Measurements from ENCODE around the gene LRFN4. TPM values are rescaled to one million over a fixed set of nuclear protein-coding genes. Genes with fewer than 3 reads are reported as not detected.

LRFN4 gene
- total RNA-seq, 1 donor from 2014 or later, result 47.7 TPM

DNA sequence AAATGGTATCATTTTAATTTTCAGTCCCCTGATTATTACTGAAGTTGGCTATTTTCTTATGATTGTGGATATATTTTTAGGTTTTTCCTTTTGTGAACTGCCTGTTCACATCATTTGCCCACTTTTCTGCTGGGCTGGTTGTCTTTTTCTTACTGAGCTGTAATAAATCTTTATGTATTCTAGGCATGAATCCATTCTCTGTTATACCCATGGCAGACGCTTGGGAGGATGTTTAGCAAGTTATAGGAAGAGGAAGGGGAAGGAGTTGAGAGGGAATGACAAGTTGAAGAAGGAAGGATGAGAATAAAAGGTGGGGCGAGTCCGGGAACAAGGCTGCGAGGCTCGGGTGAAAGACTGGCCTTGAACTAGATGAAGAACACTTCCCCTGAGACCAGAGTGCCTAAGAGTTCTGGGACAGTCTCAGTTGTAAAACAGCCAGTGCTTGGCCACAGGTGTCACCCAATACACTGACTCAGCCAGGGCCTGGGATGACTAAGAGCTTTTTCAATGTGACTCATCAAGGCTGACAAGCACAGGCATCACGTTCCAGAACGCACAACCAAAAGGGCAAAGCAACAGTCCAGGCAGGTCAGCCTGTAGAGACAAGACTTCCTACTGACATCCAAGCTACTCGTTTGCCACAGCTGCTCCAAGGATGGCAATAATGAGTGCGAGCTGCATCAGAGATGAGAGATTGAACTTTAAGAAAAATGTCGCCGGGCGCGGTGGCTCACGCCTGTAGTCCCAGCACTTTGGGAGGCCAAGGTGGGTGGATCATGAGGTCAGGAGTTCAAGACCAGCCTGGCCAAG lies 35.2 kb downstream of the LRFN4 start:
- DNase-seq, result peak; percentile 59

GRCh38 chr11:66892911-66893310 lies 36.0 kb downstream of the LRFN4 start:
- DNase-seq, result no peak

DNA sequence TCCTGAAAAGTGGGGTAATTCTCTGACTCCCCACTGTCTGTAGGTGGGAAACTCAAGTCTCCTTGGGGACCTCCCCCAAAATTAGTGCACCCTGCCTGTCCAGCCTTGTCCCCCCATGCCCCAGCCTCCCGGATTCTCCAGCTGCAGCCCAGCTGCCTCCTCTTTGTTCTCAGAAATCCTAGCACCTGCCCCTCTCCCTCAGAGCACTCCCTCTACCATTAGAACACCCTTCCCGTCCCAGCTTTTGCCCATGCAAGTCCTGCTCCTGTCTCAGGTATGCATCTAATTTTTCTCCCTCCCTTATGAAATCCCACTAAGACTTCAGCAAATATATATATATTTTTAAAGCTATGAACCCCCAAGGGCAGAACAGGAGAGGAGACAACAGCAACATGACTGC lies 37.3 kb downstream of the LRFN4 start:
- no peak for DNase-seq

DNA sequence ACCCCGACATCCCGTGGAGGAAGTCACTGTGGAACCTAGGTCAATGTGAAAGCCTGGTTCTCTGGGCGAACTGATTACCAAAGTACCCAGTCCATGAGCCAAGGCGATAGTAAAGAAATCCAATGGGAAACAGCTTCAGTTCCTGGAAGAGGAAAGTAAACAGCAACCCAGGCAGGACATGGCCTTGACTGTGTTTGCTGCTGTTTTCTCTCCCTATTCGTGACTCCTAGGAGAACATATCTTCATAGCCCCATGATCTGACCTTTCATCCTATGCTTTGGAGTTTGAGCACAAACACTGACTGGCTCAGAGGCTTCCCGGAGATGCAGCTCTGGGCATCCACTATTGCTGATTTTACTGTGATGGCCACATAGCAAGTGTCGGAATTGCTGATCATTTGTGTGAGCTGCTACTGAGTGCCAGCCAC lies 45.1 kb downstream of the LRFN4 start:
- no peak for DNase-seq

GRCh38 chr11:66902486-66903177 lies 45.8 kb downstream of the LRFN4 start:
- DNase-seq, result no peak

DNA sequence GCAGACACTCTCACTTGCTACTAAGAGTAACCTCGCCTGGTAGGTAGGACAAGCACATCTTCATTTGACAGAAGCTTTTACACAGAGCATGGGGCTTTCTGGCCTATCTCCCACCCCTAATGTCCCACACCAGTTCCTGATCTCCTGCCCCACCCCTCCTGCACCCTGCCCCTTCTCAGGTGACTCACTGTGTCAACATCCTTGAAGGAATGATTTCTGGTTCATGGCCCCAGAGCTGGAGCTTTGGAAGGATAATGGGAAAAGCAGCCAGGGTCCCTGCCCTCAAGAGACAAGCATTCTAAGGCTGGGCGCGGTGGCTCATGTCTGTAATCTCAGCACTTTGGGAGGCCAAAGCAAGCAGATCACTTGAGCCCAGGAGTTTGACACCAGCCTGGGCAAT lies 47.2 kb downstream of the LRFN4 start:
- DNase-seq, result no peak

- no peak for DNase-seq
Measured at GRCh38 chr11:66904561-66904960, 47.7 kb downstream of the LRFN4 start.

- no peak for DNase-seq
Measured at GRCh38 chr11:66904981-66905521, 48.2 kb downstream of the LRFN4 start.

GRCh38 chr11:66905631-66906030 lies 48.8 kb downstream of the LRFN4 start:
- DNase-seq, result no peak

- DNase-seq, result no peak
Measured at GRCh38 chr11:66906061-66906733, 49.3 kb downstream of the LRFN4 start.

DNA sequence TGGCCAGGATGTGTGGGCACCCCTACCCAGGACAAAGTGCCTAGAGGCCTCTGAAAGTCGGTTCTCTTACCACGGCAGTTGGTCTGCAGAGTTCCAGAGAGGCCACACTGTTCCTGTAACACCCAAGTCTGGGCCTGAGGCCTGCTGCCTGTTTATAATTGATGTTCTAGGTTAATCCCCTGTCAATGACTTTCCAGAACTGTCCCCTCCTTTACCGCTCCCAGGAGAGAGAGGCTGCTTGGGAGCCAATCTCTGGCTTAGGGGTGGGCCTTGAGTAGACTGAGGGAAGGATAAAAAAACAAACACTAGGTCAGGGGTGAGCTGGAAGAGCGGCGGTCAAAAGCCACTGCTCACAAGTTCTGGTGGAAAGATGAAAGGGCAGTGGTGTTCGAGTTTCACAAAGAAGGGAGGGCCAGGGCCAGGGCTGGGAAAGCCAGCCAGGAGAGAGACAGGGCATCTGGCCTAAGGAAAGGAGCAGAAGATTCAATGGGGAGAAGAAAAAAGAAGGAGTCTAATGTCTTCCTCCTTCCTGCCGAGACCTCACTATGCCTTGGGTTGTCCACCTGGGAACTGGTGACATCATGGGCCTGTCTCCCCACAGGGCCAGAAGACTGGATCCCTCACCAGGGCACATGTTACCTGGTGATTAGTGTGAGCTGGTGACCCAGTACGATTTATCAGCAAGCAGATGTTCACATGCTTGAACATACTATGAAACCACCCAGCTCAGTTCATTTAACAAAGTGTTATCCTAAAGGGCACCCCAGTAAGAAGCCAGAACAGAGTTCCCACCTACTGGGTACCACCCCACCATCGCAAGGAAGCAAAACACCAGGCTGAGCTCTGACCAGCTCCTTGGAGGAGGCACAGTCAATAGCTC lies 51.1 kb downstream of the LRFN4 start:
- no peak for DNase-seq

DNA sequence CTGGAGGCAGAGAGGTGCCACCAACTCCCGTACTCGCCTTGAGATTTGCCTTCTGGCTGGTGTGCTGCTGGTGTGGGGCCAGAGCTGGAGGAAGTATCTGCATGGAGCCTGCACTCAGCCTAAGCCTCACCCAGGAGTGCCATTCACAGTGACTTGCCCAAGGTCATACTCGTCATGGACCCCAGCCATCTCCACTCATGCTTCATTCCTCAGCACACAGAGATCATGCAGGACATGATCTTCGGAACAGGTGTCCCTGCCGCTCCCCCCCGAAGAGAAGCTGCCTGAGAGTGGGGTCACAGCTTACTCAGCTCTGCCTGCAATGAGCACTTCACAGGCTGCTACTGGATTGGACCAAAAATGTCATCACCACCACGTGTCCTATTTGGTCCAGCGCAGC lies 52.3 kb downstream of the LRFN4 start:
- no peak for DNase-seq

DNA sequence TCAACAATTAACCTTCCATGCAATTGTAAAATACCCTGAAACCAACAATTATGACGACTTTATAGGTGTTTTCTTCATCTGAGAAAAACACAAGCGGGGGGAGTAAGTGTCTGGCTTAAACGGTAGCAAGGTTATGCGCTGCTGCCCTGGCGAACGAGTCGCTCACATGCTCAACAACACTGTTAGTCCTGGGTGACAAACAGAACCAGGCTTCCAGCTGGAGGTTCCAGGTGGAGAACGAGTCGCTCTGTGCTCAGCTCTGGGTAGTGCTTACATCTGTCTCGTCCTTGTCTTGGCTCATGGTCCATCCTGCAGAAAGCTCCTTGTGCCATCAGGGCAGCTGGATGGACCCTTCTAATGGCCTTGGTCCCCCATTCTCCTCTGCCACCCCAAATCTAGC lies 53.2 kb downstream of the LRFN4 start:
- DNase-seq, result no peak

Other genes starting within 250 kb of the LRFN4 start
- 31.8 TPM for gene RBM14, start 240.4 kb upstream of the LRFN4 start, total RNA-seq
- 133 TPM for gene RBM4, start 218.4 kb upstream of the LRFN4 start, total RNA-seq
- gene RBM4B, start 179.2 kb upstream of the LRFN4 start, total RNA-seq, result 94.5 TPM
- 105 TPM for gene SPTBN2, start 127.8 kb upstream of the LRFN4 start, total RNA-seq
- 12.2 TPM for gene RCE1, start 13.6 kb upstream of the LRFN4 start, total RNA-seq
- gene PC, start 101.3 kb downstream of the LRFN4 start, total RNA-seq, result 9.5 TPM
- gene C11orf86, start 118.2 kb downstream of the LRFN4 start, total RNA-seq, result not detected
- 0.62 TPM for gene SYT12, start 166.1 kb downstream of the LRFN4 start, total RNA-seq
- not detected for gene RHOD, start 199.8 kb downstream of the LRFN4 start, total RNA-seq

All from occipital lobe (tissue), 2 donors.